T-cell (primary cell): ENCODE data around the gene PRSS56. TPM values are rescaled to one million over a fixed set of nuclear protein-coding genes. Genes with fewer than 3 reads are reported as not detected.

ENCODE experiments used
- ATAC-seq, 4 experiments: fragments of 200-7000 bp in 3 of 4; fragments of 150-1000 bp in 1 of 4; cut with Tn5 transposase; replicated peaks in 1 of 4; 1 replicate in 3 of 4; 2 replicates in 1 of 4; pipeline ENCODE4 v1.10.0; 2021; ENCODE audit warnings: moderate library complexity in 3 of 4, mild to moderate bottlenecking in 2 of 4, moderate number of reproducible peaks in 1 of 4
- CTCF ChIA-PET, 2 donors: fragments of 300-600 bp; sonication (Branson Sonifier 250); formaldehyde crosslinking; loops; one replicate each; lab custom pipeline; 2022; ENCODE audit warnings: antibody characterized with exemption in 2 of 2; lab: Charles Lee
- POLR2A ChIA-PET, 2 donors: fragments of 300-600 bp; sonication (Branson Sonifier 250); formaldehyde crosslinking; loops; one replicate each; lab custom pipeline; 2022; ENCODE audit warnings: antibody characterized with exemption in 2 of 2; lab: Charles Lee
- DNase-seq, 35 experiments: peaks; one replicate each; pipeline versions ENCODE4 v3.0.0 to v3.0.0-alpha.2; 2013 to 2023
- H3K27ac ChIP-seq: one replicate; pipeline ENCODE4 v1.5.1; 2013; ENCODE audit warnings: low read length
- H3K27me3 ChIP-seq, 2 experiments: replicated peaks in 1 of 2; 1 replicate in 1 of 2; 2 replicates in 1 of 2; pipeline versions ENCODE4 v1.6.1 to v1.7.0; 2013; ENCODE audit warnings: low read length in 1 of 2, mixed read lengths in 1 of 2; ENCODE audit not compliant: control insufficient read depth in 2 of 2, insufficient read depth in 2 of 2; ENCODE audit errors: extremely low read depth in 1 of 2
- H3K36me3 ChIP-seq, 2 donors: 1 replicate in 1 of 2; 2 replicates in 1 of 2; pipeline versions ENCODE4 v1.6.1 to v1.7.0; 2013; ENCODE audit warnings: low read length in 1 of 2; ENCODE audit not compliant: control insufficient read depth in 2 of 2, insufficient read depth in 1 of 2; ENCODE audit errors: extremely low read depth in 1 of 2
- H3K4me1 ChIP-seq, 2 experiments: 1 replicate in 1 of 2; 2 replicates in 1 of 2; pipeline versions ENCODE4 v1.6.1 to v1.7.0; 2013; ENCODE audit warnings: low read length in 2 of 2, mixed read lengths in 1 of 2; ENCODE audit not compliant: insufficient read depth in 2 of 2, control insufficient read depth in 1 of 2; ENCODE audit errors: extremely low read depth in 1 of 2
- H3K4me3 ChIP-seq, 2 donors: 1 replicate in 1 of 2; 2 replicates in 1 of 2; pipeline versions ENCODE4 v1.5.1 to v1.7.0; 2013; ENCODE audit warnings: mild to moderate bottlenecking in 2 of 2, low read length in 1 of 2, moderate library complexity in 1 of 2; ENCODE audit not compliant: control insufficient read depth in 1 of 2; ENCODE audit errors: extremely low read depth in 1 of 2
- H3K9me3 ChIP-seq: 2 replicates; pipeline ENCODE4 v1.7.0; 2013
- H3K27ac Mint-ChIP-seq, 2 donors: one replicate each; pipeline ENCODE4 v1.8.0; 2020 to 2021; ENCODE audit warnings: mild to moderate bottlenecking in 2 of 2, mixed read lengths in 2 of 2
- H3K27me3 Mint-ChIP-seq, 2 donors: one replicate each; pipeline ENCODE4 v1.8.0; 2021 to 2022; ENCODE audit warnings: mixed read lengths in 2 of 2
- H3K36me3 Mint-ChIP-seq: one replicate; pipeline ENCODE4 v1.8.0; 2021; ENCODE audit warnings: mixed read lengths
- H3K4me1 Mint-ChIP-seq, 3 donors: one replicate each; pipeline ENCODE4 v1.8.0; 2020 to 2022; ENCODE audit warnings: mixed read lengths in 3 of 3, mild to moderate bottlenecking in 1 of 3
- H3K4me3 Mint-ChIP-seq, 3 donors: one replicate each; pipeline ENCODE4 v1.8.0; 2020 to 2022; ENCODE audit warnings: mild to moderate bottlenecking in 3 of 3, mixed read lengths in 3 of 3, moderate library complexity in 3 of 3
- H3K9me3 Mint-ChIP-seq, 3 donors: one replicate each; pipeline ENCODE4 v1.8.0; 2020 to 2022; ENCODE audit warnings: mixed read lengths in 3 of 3
- WGBS: methylation state at CpG from one replicate; pipeline ENCODE4 v1.1.5; 2013; ENCODE audit warnings: missing lambda C conversion rate; ENCODE audit not compliant: insufficient coverage; 5-methylcytosine and 5-hydroxymethylcytosine counted together
- total RNA-seq, 35 experiments: library from RNA in 6 of 35; stranded (reverse) in 6 of 35; fragments of 120-200 nt in 1 of 35; gene quantifications; one replicate each; pipeline versions ENCODE4 v1.2.1 to v1.2.4 and lab custom pipeline; 2013 to 2026

The PRSS56 gene
- total RNA-seq, 5 donors from 2014 or later (not counting 1 experiment from before 2014, with no cell fraction given) = not detected

GRCh38 chr2:232523402-232523681 is 3.2 kb downstream of the PRSS56 start:
- Histone ChIP-seq H3K9me3 (no peaks in the 10 kb centered on the region), H3K27me3 (peaks cover 2 to 91% of the 10 kb centered on the region in 2 experiments), H3K4me3 (peak overlapping the region in 1 of 2 donors; percentile 25), H3K36me3 (no peaks in the 10 kb centered on the region), H3K27ac (no peak overlapping the region), H3K4me1 (peaks cover 0 to 33% of the 10 kb centered on the region in 2 experiments)
- no peak for DNase-seq
- WGBS = 26% methylated on average over 13 of the region's 16 CpGs
- Mint-ChIP-seq H3K36me3 (no peaks in the 10 kb centered on the region), H3K4me1 (peaks cover 4 to 15% (median 11%) of the 10 kb centered on the region in 3 donors), H3K27me3 (peaks cover 27 to 57% of the 10 kb centered on the region in 2 donors), H3K4me3 (peak overlapping the region in 2 of 3 donors; percentile 59 to 71), H3K9me3 (no peaks in the 10 kb centered on the region), H3K27ac (no peak overlapping the region)
- CTCF ChIA-PET = no interaction called here
- ATAC-seq = no peak
- POLR2A ChIA-PET = no interaction called here

DNA sequence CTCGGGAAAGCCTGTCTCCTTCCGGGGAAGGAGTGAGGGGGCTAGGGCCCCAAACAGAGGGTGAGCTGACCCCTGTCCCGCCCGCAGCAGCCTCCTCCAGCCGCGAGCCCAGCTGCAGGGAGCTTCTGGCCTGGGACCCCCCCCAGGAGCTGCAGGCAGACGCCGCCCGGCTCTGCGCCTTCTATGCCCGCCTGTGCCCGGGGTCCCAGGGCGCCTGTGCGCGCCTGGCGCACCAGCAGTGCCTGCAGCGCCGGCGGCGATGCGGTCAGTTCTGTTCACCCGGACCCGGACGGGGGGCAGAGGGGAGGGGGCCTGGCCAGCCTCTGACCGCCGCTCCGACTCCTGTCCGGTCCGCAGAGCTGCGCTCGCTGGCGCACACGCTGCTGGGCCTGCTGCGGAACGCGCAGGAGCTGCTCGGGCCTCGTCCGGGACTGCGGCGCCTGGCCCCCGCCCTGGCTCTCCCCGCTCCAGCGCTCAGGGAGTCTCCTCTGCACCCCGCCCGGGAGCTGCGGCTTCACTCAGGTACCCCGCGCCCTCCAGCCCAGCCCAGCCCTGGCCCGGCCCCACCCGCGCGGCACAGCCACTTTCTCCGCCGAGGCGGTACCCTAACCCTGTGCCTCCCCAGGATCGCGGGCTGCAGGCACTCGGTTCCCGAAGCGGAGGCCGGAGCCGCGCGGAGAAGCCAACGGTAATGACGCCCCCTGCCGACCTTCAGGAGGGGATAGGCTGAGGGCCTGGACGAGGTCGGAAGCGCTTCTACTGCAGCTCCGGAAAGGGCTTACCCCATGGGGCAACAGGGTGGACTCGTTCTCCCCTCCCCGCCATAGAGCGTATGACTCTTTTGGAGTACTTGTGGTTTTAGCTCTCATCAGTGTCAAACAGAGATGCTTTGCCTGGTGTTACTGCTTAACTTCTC is 3.8 kb downstream of the PRSS56 start:
- POLR2A ChIA-PET = no interaction called here
- Mint-ChIP-seq H3K27me3 (peaks cover 33 to 59% of the 10 kb centered on the region in 2 donors), H3K4me3 (peak overlapping the region in 1 of 3 donors; percentile 71), H3K27ac (no peak overlapping the region), H3K4me1 (peaks cover 10 to 21% (median 17%) of the 10 kb centered on the region in 3 donors), H3K9me3 (no peaks in the 10 kb centered on the region), H3K36me3 (no peaks in the 10 kb centered on the region)
- H3K27ac ChIP-seq = no peak overlapping the region
- WGBS = 3% methylated on average over 72 of the region's 75 CpGs
- H3K4me1 ChIP-seq = peaks cover 0 to 39% of the 10 kb centered on the region in 2 experiments
- CTCF ChIA-PET = no interaction called here
- H3K4me3 ChIP-seq = peak overlapping the region in 1 of 2 donors; percentile 25
- peak in 2 of 4 experiments; percentile 18 to 26 for ATAC-seq
- peaks cover 2 to 92% of the 10 kb centered on the region in 2 experiments for H3K27me3 ChIP-seq
- no peaks in the 10 kb centered on the region for H3K9me3 ChIP-seq
- no peaks in the 10 kb centered on the region for H3K36me3 ChIP-seq
- peak in 1 of 35 experiments; percentile 32 for DNase-seq

DNA sequence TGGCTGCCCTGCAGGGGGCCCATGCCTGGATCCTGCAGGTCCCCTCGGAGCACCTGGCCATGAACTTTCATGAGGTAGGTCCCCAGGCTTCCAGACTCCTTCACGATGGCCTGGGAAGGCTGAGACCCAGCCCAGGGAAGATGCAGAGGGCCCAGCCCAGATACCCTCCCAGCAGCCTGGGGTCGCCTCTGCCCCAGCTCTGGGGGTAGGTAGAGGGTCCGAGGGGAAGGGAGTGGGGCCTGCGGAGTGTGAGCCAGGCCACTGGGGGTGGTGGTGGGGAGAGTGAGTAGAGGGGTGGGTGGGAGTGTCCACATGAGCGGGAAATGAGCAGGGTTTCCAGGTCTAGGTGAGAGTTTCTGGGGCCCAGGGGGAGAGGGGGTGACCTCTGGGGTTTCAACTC is 4.6 kb downstream of the PRSS56 start:
- WGBS = 64% methylated on average over 5 of the region's 6 CpGs
- Mint-ChIP-seq H3K27ac (no peak overlapping the region), H3K36me3 (no peaks in the 10 kb centered on the region), H3K27me3 (peaks cover 31 to 54% of the 10 kb centered on the region in 2 donors), H3K4me1 (peaks cover 14 to 26% (median 21%) of the 10 kb centered on the region in 3 donors), H3K9me3 (no peaks in the 10 kb centered on the region), H3K4me3 (peak overlapping the region in 1 of 3 donors; percentile 42)
- no peaks in the 10 kb centered on the region for H3K36me3 ChIP-seq
- ATAC-seq = no peak
- H3K27ac ChIP-seq = no peak overlapping the region
- H3K4me3 ChIP-seq = no peak overlapping the region
- DNase-seq = no peak
- POLR2A ChIA-PET = no interaction called here
- H3K9me3 ChIP-seq = no peaks in the 10 kb centered on the region
- H3K27me3 ChIP-seq = peaks cover 2 to 90% of the 10 kb centered on the region in 2 experiments
- peaks cover 0 to 43% of the 10 kb centered on the region in 2 experiments for H3K4me1 ChIP-seq
- CTCF ChIA-PET = no interaction called here

DNA sequence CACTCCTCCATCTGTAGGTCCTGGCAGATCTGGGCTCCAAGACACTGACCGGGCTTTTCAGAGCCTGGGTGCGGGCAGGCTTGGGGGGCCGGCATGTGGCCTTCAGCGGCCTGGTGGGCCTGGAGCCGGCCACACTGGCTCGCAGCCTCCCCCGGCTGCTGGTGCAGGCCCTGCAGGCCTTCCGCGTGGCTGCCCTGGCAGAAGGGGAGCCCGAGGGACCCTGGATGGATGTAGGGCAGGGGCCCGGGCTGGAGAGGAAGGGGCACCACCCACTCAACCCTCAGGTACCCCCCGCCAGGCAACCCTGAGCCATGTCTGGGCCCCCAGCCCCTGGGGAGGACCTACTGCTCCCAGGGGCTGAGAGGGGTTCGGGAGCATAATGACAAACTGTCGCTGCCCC is 5.0 kb downstream of the PRSS56 start:
- H3K9me3 Mint-ChIP-seq = no peaks in the 10 kb centered on the region
- ChIA-PET CTCF (interaction anchor here in 1 of 2 donors (0.7 kb wide), 1 partner anchor 13 kb away, joined by 3 read pairs; no protein-coding TSS in a partner anchor), POLR2A (no interaction called here)
- no peak for ATAC-seq
- WGBS = 100% methylated on average over 4 of the region's 14 CpGs
- peaks cover 30 to 53% of the 10 kb centered on the region in 2 donors for H3K27me3 Mint-ChIP-seq
- no peak overlapping the region for H3K4me3 Mint-ChIP-seq
- H3K27me3 ChIP-seq = peaks cover 2 to 89% of the 10 kb centered on the region in 2 experiments
- no peak overlapping the region for H3K27ac Mint-ChIP-seq
- H3K4me1 ChIP-seq = peaks cover 0 to 43% of the 10 kb centered on the region in 2 experiments
- DNase-seq = no peak
- no peaks in the 10 kb centered on the region for H3K36me3 Mint-ChIP-seq
- peaks cover 14 to 26% (median 21%) of the 10 kb centered on the region in 3 donors for H3K4me1 Mint-ChIP-seq
- H3K27ac ChIP-seq = no peak overlapping the region
- H3K4me3 ChIP-seq = no peak overlapping the region
- H3K36me3 ChIP-seq = no peaks in the 10 kb centered on the region
- no peaks in the 10 kb centered on the region for H3K9me3 ChIP-seq

DNA sequence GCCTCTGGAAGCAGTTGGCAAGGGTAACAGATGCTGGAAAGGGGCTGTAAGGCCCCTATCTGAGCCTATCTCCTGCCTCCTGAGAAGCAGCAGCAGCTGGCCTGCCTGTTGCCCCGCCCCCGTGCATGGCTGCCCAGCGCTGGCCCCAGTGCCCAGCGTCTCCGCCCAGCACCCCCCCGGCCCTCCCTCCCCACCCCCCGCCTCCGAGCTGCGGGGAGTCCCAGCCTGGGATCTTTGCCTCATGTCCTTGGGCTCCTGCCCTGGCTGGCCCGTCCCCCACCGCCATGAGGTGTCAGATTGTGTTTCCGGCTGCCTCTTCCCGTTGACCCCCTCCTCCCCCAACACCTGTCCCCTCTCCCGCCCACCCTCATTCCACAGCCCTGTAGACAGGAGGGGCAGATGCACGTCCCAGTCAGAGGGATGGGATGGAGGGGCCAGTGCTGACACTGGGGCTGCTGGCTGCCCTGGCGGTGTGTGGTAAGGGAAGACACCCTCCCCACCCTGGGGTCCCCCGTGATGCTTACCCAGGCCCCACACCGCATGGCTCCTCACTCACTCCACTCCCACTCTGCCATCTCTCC is 5.7 kb downstream of the PRSS56 start, which contains the start of gene CHRND:
CHRND (plus strand) TSS at position 370 of the 581 bp plus-strand sequence; CDS start at position 426, 56 bp downstream.
- CTCF ChIA-PET = interaction anchor here in 1 of 2 donors (0.7 kb wide), 1 partner anchor 12 kb away, joined by 3 read pairs; no protein-coding TSS in a partner anchor
- no peak within 1 kb of the TSS for H3K27ac Mint-ChIP-seq
- no peaks in the 10 kb centered on the region for H3K9me3 Mint-ChIP-seq
- Histone ChIP-seq H3K4me3 (no peak within 1 kb of the TSS), H3K4me1 (peaks cover 0 to 43% of the 10 kb centered on the region in 2 experiments), H3K27ac (no peak within 1 kb of the TSS), H3K9me3 (no peaks in the 10 kb centered on the region), H3K36me3 (no peaks in the 10 kb centered on the region), H3K27me3 (peaks cover 2 to 89% of the 10 kb centered on the region in 2 experiments)
- no peak within 1 kb of the TSS for H3K4me3 Mint-ChIP-seq
- peaks cover 14 to 26% (median 21%) of the 10 kb centered on the region in 3 donors for H3K4me1 Mint-ChIP-seq
- DNase-seq = no peak
- no peaks in the 10 kb centered on the region for H3K36me3 Mint-ChIP-seq
- no peak for ATAC-seq
- POLR2A ChIA-PET = no interaction called here
- peaks cover 23 to 54% of the 10 kb centered on the region in 2 donors for H3K27me3 Mint-ChIP-seq
- 67% methylated on average over 2 of the region's 18 CpGs for WGBS

- ChIA-PET POLR2A (no interaction called here), CTCF (interaction anchor here in 1 of 2 donors (0.6 kb wide), 1 partner anchor 597 kb away, joined by 3 read pairs; no protein-coding TSS in a partner anchor)
- H3K9me3 ChIP-seq = no peaks in the 10 kb centered on the region
- H3K27me3 ChIP-seq = peaks cover 2 to 89% of the 10 kb centered on the region in 2 experiments
- H3K4me1 ChIP-seq = peaks cover 0 to 42% of the 10 kb centered on the region in 2 experiments
- H3K36me3 ChIP-seq = no peaks in the 10 kb centered on the region
- Mint-ChIP-seq H3K4me3 (no peak overlapping the region), H3K36me3 (no peaks in the 10 kb centered on the region), H3K27ac (no peak overlapping the region), H3K9me3 (no peaks in the 10 kb centered on the region), H3K27me3 (peaks cover 21 to 52% of the 10 kb centered on the region in 2 donors), H3K4me1 (peaks cover 14 to 25% (median 19%) of the 10 kb centered on the region in 3 donors)
- H3K27ac ChIP-seq = no peak overlapping the region
- ATAC-seq (no peak), DNase-seq (no peak)
- H3K4me3 ChIP-seq = no peak overlapping the region
- WGBS = 74% methylated on average over 8 of the region's 13 CpGs
Measured at GRCh38 chr2:232526372-232526941, 6.3 kb downstream of the PRSS56 start.
